Measurements from ENCODE around the gene SAPCD2. TPM values are rescaled to one million over a fixed set of nuclear protein-coding genes. Genes with fewer than 3 reads are reported as not detected.

The SAPCD2 gene
- total RNA-seq, 2 experiments from 2014 or later, result 0.17 to 0.19 TPM

DNA sequence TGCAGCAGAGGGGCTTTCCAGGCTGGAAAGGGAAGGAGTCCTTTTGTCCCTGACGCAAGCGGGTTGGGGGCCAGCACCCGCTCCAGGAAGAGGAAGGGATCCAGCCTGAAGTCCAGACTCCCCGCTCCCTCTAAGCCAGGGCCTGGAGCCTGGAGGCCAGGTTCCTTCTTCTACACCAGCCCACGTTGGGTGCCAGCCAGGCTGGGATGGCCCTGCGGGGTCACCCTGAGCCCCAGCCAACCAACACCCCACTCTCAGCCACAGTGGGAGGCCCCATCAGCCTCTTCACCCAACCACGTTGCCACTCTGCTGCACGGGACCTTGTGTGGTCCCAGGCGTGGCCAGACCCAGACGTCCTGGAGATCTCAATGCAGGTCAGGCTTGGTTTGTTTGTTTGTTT is 37.5 kb downstream of the SAPCD2 start:
- no peaks in the 10 kb centered on the region for H3K9me3 ChIP-seq (ENCODE audit: control insufficient read depth in 1 of 2, insufficient read depth in 1 of 2, low read length in 2 of 2)
- Mint-ChIP-seq H3K4me3 (peak overlapping the region; percentile 20), H3K36me3 (ENCODE audit: low read depth) (no peaks in the 10 kb centered on the region), H3K27me3 (no peaks in the 10 kb centered on the region), H3K9me3 (no peaks in the 10 kb centered on the region), H3K27ac (peak overlapping the region; percentile 33), H3K4me1 (ENCODE audit: low read depth) (peaks cover 47% of the 10 kb centered on the region)
- TF ChIP-seq, protein P1, sequence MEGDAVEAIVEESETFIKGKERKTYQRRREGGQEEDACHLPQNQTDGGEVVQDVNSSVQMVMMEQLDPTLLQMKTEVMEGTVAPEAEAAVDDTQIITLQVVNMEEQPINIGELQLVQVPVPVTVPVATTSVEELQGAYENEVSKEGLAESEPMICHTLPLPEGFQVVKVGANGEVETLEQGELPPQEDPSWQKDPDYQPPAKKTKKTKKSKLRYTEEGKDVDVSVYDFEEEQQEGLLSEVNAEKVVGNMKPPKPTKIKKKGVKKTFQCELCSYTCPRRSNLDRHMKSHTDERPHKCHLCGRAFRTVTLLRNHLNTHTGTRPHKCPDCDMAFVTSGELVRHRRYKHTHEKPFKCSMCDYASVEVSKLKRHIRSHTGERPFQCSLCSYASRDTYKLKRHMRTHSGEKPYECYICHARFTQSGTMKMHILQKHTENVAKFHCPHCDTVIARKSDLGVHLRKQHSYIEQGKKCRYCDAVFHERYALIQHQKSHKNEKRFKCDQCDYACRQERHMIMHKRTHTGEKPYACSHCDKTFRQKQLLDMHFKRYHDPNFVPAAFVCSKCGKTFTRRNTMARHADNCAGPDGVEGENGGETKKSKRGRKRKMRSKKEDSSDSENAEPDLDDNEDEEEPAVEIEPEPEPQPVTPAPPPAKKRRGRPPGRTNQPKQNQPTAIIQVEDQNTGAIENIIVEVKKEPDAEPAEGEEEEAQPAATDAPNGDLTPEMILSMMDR (IDR thresholded peaks at IDR 0.05), result no peak
- H3K4me3 ChIP-seq (ENCODE audit: low read length), result peak overlapping the region; percentile 68
- intact Hi-C loops (cut with DNase I, micrococcal nuclease), result no loop called here
- peaks cover 68% of the 10 kb centered on the region for H3K4me1 ChIP-seq (ENCODE audit: insufficient read depth, low read length)
- H3K27me3 ChIP-seq (ENCODE audit: control insufficient read depth in 1 of 2, insufficient read depth in 2 of 2, low read length in 2 of 2), result no peaks in the 10 kb centered on the region
- no peak for ATAC-seq (ENCODE audit: poor library complexity)
- DNase-seq, result peak in 3 of 14 experiments; percentile 47 to 71 (median 63)
- ChIA-PET POLR2A (interaction anchor here (1.6 kb wide), 1 partner anchor 54 kb away, joined by 7 read pairs; the partner anchor contains the start of gene MAN1B1), CTCF (interaction anchor here (1.0 to 1.5 kb wide), 3 partner anchors 14 to 191 kb away, joined by 3 to 4 read pairs (median 3); partner anchors contain the start of gene AJM1)
- peak overlapping the region in 1 of 2 donors; percentile 22 for H3K27ac ChIP-seq (ENCODE audit: low read depth in 1 of 2, low read length in 2 of 2)
- no peaks in the 10 kb centered on the region for H3K36me3 ChIP-seq (ENCODE audit: insufficient read depth, low read length)

DNA sequence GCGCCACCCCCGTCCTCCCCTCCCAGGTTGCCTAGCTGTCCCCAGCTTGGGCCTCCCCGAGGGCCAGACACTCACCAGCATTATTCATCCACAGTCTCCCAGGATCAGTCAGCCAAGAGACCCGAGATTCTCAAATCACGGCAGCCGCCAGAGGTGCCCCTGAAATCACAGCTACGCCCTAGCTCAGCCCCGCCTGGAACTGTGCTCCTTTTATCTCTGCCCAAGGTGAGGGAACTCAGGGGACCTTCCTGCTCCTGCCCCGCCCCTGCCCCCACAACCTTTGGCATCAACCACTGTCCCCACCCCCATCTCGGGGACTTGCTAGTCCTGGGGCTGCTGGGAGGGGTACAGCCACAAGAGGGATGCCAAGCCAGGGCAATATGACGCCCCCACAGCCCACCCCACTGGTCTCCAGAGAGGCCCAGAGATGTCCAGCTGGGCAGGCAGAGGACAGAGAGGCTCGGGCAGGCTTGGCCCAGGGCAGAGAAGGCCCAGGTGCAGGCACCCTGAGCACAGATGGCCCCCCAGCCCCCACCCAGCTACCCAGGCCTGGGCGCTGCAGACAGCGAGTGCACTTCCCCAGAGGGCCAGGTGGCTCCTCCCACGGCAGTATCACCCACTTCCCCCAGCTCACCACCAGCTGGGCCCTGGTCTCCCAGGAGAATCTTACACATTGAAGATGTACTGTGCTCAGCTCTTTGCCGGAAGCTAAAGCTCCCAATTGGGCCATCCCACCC is 38.3 kb downstream of the SAPCD2 start, which contains the start of gene FUT7:
TSS of gene FUT7 (minus strand) at position 185 of the 737 bp plus-strand sequence. CDS start at position 88, 97 bp downstream.
- H3K27ac Mint-ChIP-seq, result peak within 1 kb of the TSS; percentile 77
- peak within 1 kb of the TSS; percentile 88 for H3K4me3 Mint-ChIP-seq
- Histone ChIP-seq H3K4me1 (ENCODE audit: insufficient read depth, low read length) (peaks cover 75% of the 10 kb centered on the region), H3K36me3 (ENCODE audit: insufficient read depth, low read length) (no peaks in the 10 kb centered on the region), H3K27me3 (ENCODE audit: control insufficient read depth in 1 of 2, insufficient read depth in 2 of 2, low read length in 2 of 2) (no peaks in the 10 kb centered on the region), H3K4me3 (ENCODE audit: low read length) (peak within 1 kb of the TSS; percentile 68), H3K27ac (ENCODE audit: low read depth in 1 of 2, low read length in 2 of 2) (peak within 1 kb of the TSS; percentile 13 to 55), H3K9me3 (ENCODE audit: control insufficient read depth in 1 of 2, insufficient read depth in 1 of 2, low read length in 2 of 2) (no peaks in the 10 kb centered on the region)
- ChIA-PET POLR2A (interaction anchor here (0.7 to 1.6 kb wide), 2 partner anchors 54 to 55 kb away, joined by 3 to 7 read pairs; partner anchors contain the start of gene MAN1B1), CTCF (interaction anchor here (1.0 to 1.5 kb wide), 3 partner anchors 36 to 190 kb away, joined by 3 to 4 read pairs (median 3); partner anchors contain the start of gene AJM1)
- H3K4me1 Mint-ChIP-seq (ENCODE audit: low read depth), result peaks cover 51% of the 10 kb centered on the region
- no peaks in the 10 kb centered on the region for H3K36me3 Mint-ChIP-seq (ENCODE audit: low read depth)
- no peak for ATAC-seq (ENCODE audit: poor library complexity)
- H3K27me3 Mint-ChIP-seq, result no peaks in the 10 kb centered on the region
- TF ChIP-seq, protein P1 (IDR thresholded peaks at IDR 0.05), result no peak
- intact Hi-C loops (cut with DNase I, micrococcal nuclease), result no loop called here
- DNase-seq, result peak in 4 of 14 experiments; percentile 46 to 70 (median 61)
- no peaks in the 10 kb centered on the region for H3K9me3 Mint-ChIP-seq

DNA sequence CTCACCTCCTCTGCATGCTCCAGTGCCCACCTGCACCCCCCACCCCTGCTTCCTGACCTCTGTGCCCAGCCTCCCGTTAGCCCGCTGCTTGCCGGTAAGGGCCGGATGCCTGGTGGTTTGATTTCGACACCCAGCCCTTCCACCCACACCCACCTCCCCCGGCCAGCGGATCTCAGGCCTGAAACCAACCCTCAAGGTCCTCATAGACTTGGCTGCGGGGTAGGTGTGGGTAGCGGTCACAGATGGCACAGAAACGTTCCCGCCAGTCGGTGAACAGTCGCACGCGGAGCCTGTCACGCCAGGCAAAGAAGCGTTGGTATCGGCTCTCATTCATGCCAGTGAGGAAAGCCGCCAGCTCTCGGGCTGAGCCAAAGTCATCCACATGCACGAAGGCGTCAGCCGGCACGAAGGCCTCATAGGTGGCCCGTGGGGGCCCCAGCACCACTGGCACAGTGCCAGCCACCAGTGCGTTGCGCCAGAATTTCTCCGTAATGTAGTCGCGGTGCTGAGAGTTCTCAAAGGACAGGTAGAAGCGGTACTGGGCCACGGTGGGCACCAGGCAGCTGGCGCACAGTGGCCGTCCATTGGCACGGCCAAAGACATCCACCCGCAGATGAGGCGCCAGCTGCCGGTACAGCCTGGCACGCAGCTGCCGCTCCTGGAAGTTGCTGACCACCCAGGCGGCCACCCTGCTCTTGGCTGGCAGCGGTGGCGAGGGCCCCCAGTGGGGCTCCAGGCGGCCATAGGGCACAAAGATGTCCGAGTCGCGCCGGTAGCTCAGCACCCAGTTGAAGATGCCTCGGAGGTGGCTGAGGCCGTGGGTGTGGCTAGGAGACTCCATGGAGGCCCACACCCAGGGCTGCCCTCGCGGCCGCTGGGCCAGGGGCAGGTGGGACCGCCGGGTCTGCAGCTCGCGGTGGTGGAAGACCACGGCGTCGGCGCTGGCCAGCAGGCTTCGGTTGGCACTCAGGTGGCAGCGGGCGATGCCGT is 39.5 kb downstream of the SAPCD2 start:
- Histone ChIP-seq H3K4me3 (ENCODE audit: low read length) (peak overlapping the region; percentile 68), H3K27me3 (ENCODE audit: control insufficient read depth in 1 of 2, insufficient read depth in 2 of 2, low read length in 2 of 2) (no peaks in the 10 kb centered on the region), H3K9me3 (ENCODE audit: control insufficient read depth in 1 of 2, insufficient read depth in 1 of 2, low read length in 2 of 2) (no peaks in the 10 kb centered on the region), H3K4me1 (ENCODE audit: insufficient read depth, low read length) (peaks cover 87% of the 10 kb centered on the region), H3K27ac (ENCODE audit: low read depth in 1 of 2, low read length in 2 of 2) (peak overlapping the region; percentile 13 to 55), H3K36me3 (ENCODE audit: insufficient read depth, low read length) (no peaks in the 10 kb centered on the region)
- Mint-ChIP-seq H3K36me3 (ENCODE audit: low read depth) (no peaks in the 10 kb centered on the region), H3K4me3 (peak overlapping the region; percentile 86), H3K9me3 (no peaks in the 10 kb centered on the region), H3K27me3 (no peaks in the 10 kb centered on the region), H3K4me1 (ENCODE audit: low read depth) (peaks cover 55% of the 10 kb centered on the region), H3K27ac (peak overlapping the region; percentile 59)
- ChIA-PET POLR2A (interaction anchor here (1.6 kb wide), 1 partner anchor 56 kb away, joined by 7 read pairs; the partner anchor contains the start of gene MAN1B1), CTCF (interaction anchor here (1.3 to 3.0 kb wide), 3 partner anchors 16 to 83 kb away, joined by 3 to 23 read pairs (median 6); partner anchors contain the start of genes NPDC1 and PAXX)
- intact Hi-C loops (cut with DNase I, micrococcal nuclease), result no loop called here
- peak in 6 of 14 experiments; percentile 29 to 76 (median 54) for DNase-seq
- ATAC-seq (ENCODE audit: poor library complexity), result no peak
- TF ChIP-seq, protein P1 (IDR thresholded peaks at IDR 0.05), result no peak

Data from CD4-positive, alpha-beta T cell (primary cell).